ENCODE data around the gene AFAP1L2.

DNA sequence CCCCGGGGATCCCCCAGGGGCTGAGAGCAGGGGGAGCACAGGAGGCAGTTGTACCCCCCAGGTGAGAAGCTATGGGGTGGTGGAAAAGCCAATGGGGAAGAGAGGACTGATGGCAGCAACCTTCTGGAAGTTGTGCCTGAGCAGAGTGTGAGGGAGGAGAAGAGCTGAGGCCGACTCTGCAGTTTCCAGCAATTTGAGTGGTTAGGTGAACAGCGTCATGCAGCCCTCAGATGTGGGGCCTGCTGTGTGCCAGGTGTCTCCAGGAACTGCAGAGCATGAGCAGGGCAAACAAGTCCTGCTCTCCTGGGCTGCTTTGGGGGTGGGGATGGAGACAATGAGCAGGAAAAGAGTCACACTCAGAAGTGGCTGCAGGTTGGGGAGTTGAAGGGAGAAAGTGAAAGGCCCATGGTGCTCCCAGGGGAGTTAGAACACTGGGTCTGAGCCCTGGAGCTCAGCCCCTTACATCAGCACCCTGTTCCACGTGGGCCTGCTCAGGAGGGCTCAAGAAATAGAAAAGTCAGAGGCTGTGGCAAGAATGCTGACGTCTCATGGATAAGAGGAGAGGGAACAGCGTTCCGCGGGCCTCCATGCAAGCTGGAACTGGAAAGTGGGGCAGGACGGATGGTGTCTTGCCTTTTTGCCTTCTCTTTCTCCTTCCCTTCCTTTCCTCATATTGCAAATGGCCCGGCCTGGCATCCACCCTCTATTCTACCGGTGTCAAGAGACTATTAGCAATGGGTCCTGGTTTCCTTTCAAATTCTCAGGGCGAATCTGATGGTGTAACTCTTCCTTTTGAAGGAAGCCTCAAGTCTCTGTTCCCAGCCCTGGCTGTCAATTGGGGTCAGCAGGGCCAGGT, 4.0 kb upstream of the AFAP1L2 start:
- TF ChIP-seq, protein P1, sequence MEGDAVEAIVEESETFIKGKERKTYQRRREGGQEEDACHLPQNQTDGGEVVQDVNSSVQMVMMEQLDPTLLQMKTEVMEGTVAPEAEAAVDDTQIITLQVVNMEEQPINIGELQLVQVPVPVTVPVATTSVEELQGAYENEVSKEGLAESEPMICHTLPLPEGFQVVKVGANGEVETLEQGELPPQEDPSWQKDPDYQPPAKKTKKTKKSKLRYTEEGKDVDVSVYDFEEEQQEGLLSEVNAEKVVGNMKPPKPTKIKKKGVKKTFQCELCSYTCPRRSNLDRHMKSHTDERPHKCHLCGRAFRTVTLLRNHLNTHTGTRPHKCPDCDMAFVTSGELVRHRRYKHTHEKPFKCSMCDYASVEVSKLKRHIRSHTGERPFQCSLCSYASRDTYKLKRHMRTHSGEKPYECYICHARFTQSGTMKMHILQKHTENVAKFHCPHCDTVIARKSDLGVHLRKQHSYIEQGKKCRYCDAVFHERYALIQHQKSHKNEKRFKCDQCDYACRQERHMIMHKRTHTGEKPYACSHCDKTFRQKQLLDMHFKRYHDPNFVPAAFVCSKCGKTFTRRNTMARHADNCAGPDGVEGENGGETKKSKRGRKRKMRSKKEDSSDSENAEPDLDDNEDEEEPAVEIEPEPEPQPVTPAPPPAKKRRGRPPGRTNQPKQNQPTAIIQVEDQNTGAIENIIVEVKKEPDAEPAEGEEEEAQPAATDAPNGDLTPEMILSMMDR (IDR thresholded peaks at IDR 0.05; ENCODE audit: low read depth, low read length, poor library complexity, severe bottlenecking): no peak
- no peak for TF ChIP-seq EZH2phosphoT487 (IDR thresholded peaks at IDR 0.05; ENCODE audit: borderline replicate concordance, low read length)
